ENCODE measurements around the gene RAB11B.
"Not testable (repeated sequence)": the region's sequence is repeated elsewhere in the genome, so short reads cannot be mapped to it uniquely, and the experiment has no call there.

Gene RAB11B

DNA sequence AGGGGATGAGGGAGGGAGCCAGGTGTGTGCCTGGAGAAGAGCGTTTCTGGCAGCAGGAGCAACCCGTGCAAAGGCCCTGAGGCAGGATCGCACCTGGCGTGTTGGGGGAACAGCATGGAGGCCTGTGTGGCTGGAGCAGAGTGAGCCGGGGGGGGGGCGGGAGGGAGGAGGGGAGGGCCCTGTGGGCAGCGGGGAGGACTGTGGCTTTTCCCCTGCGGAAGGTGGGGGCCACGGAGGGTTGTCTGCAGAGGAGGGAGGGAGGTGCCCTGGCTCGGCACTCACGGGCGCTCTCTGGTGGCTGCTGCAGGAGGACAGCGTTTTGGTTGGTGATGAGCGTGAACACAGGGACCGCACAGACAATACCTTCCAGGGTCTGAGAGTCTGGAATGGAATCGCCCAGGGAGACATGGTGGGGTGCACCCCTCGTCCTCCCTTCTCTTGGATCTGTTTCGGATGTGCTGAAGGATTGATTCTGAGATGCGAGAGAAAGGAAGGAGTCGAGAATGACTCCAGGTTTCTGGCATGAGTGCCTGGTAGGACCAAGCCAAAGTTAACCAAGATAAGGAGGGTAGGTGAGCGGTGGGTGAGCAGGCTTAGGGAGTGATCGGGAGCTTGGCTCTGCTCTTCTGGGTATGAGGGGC lies 6.5 kb downstream of the RAB11B start:
- peak; percentile 70 for DNase-seq

DNA sequence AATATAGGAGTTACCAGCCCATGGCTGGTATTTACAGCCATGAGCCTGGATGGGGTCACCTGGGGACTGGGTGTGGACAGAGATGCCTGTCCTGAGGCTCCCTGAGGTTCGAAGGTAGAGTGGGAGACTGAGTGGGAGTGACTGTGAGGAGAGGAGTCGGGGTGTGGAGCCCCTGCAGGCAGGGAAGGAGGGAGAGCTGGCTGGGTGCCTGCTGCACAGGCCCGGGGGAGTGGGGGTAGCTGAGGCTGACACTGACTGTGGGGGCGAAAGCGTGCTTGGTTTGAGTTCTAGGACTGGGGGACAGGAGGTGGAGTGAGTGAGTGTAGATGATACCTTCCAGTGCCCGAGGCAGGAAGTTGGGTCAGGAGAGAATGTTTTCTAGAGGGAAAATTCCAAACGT lies 7.1 kb downstream of the RAB11B start:
- DNase-seq: no peak

DNA sequence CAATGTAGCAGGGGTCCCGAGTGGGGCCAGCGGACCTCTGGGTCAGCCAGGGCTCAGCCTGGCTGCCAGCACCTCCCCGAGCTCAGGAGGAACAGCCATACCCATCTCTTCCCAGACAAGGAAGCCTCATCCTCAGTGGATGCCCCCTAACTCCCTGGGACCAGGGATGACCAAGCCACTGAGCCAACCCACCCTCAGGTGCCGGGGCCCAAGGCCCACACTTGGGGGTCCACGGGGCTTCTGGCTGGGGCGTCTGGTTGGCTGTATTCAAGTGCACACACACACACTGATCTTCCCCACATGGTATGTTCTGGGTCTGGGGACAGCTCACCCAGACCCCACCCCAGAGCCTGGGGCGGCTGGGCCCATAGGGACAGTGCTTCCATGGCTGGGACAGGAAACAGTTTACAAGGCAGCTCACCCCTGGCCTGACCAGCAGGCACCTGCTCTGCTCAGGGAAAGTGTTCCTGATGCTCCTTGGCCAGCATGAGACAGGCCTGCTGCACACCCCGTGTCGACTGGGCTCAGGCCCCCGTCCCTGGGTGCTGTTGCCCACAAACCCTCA lies 7.7 kb downstream of the RAB11B start:
- DNase-seq: no peak

DNA sequence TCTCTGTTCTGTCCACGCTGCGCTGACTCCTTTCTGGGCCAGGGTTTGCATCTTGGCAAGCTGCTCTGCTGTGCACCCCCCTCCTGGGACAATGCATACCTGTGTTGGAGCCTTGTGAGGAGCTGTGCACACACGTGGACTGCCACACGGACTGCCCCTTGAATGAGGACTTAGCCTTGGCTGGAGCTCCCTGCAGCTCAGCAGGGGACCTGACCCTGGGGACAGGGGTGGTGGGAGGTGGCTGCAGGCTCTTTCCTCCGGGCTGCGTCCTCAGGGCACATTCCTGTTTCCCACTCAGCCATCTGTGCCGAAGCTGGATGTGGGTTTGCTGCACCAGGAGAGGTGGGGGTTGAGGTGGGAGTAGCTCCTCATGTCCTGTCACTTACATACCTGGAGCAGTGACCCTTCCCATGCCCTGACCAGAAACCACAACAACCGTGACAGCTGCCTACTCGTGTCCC lies 8.2 kb downstream of the RAB11B start:
- DNase-seq: no peak

DNA sequence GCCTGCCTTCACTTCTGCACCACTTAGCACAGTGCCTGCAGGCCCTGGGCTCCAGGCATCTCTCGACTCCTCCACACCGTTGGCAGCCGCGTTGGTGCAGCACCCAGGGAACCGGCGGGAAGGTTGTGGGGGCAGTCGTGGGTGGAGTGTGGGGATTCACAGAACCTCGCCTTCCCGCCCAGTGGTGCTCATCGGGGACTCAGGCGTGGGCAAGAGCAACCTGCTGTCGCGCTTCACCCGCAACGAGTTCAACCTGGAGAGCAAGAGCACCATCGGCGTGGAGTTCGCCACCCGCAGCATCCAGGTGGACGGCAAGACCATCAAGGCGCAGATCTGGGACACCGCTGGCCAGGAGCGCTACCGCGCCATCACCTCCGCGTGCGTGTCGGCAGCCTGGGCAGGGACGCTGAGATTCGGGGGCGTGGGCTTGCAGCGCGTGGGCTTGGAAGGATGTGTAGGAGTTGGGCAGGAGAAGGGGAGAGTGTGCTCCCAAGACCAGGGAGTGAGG lies 9.6 kb downstream of the RAB11B start:
- DNase-seq: no peak

DNA sequence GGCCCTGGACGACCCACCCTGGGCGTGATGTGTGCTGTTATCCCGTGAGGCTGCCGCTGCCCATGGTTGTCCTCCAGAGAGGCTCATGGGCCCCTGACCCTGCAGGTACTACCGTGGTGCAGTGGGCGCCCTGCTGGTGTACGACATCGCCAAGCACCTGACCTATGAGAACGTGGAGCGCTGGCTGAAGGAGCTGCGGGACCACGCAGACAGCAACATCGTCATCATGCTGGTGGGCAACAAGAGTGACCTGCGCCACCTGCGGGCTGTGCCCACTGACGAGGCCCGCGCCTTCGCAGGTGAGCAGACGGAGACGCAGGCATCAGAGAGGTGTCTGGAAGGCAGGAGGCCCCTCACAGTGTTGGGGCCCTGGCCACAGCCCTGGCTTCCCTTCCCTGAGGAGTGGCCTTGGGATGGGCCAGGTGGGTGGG lies 11.8 kb downstream of the RAB11B start:
- no peak for DNase-seq

DNA sequence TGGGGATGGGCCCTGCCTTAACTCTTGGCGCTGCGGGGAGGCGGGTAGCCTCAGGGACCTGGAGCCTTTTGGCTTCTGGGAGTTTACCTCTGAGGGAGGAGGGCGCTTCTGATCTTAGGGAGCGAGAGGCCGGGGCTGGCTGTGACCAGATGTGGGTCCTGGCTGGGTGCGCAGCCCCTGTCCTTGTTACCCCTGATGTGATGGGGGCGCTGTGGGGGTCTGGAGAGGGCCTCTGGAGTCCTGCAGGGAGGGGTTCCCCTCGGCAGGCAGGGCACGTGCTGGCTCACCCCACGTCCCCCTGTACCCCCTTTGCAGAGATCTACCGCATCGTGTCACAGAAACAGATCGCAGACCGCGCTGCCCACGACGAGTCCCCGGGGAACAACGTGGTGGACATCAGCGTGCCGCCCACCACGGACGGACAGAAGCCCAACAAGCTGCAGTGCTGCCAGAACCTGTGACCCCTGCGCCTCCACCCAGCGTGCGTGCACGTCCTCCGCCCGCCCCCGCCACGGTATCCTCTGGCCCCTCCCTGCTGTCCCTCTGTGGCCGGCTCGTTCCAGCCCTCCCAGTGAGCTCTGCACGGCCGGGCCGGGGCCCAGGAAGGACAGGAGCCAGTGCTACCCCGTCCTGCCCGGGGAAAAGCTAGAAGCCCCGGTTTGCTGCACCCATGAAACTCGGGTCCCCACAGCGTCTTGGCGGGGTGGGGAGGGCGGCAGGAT lies 13.1 kb downstream of the RAB11B start:
- DNase-seq: no peak

DNA sequence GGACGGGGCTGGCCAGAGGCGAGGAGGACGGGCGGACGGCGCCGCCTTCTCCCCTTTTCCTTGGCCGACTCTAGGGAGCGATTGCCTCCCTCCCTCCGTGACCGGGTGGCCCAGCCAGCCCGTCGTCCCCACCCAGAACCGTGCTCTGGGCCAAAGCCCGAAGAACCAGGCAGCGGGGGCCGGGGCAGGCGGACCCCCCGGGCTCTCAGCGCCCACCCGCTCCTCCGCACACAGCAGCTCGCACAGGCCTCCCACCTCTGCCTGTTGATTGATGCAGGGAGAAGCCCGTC lies 13.6 kb downstream of the RAB11B start:
- DNase-seq: no peak

DNA sequence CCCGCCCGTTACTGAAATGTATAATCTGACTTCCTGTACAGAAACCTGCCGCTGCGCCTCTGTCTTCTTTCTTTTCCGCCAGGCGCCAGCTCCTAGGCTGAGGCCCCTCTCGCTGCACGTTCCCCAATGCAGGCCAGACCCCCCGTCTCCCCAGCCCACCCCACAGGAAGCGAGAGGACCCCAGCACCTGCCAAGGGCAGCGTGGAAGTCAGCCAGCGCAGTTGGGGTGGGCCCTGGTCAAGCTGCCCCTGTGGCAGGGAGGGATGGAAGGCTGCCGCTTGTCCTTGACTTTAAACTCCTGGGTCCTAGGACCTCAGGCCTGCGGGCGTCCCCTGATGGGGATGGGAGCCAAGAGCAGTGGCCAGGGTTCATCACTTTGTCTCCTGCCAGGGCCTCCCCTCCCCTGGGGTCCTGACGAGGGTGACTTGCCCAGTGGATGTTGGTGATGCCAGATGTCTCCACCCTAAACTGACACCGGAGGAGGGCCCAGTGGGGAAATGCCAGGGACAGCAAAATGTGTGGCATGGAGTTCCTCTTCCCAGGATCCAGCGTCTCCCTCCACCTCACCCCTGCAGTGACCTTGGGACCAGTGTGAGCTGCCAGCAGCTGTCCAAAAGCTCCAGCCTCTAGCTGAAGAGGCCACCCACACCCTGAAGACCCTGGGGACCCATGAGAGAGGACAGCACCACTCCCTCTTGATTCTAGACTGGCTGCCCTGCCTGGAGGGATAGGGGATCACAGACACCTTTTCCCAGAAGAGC lies 14.4 kb downstream of the RAB11B start:
- DNase-seq: no peak

DNA sequence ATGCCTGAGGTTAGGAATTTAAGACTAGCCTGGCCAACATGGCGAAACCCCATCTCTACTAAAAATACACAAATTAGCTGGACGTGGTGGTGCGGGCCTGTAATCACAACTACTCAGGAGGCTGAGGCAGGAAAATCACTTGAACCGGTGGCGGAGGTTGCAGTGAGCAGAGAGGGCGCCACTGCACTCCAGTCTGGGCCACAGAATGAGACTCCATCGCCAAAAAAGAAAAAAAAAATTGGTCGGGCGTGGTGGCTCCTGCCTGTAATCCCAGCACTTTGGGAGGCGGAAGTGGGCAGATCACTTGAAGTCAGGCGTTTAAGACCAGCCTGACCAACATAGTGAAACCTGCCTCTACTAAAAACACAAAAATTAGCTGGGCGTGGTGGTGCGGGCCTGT lies 20.6 kb downstream of the RAB11B start:
- not testable (repeated sequence) for DNase-seq

DNA sequence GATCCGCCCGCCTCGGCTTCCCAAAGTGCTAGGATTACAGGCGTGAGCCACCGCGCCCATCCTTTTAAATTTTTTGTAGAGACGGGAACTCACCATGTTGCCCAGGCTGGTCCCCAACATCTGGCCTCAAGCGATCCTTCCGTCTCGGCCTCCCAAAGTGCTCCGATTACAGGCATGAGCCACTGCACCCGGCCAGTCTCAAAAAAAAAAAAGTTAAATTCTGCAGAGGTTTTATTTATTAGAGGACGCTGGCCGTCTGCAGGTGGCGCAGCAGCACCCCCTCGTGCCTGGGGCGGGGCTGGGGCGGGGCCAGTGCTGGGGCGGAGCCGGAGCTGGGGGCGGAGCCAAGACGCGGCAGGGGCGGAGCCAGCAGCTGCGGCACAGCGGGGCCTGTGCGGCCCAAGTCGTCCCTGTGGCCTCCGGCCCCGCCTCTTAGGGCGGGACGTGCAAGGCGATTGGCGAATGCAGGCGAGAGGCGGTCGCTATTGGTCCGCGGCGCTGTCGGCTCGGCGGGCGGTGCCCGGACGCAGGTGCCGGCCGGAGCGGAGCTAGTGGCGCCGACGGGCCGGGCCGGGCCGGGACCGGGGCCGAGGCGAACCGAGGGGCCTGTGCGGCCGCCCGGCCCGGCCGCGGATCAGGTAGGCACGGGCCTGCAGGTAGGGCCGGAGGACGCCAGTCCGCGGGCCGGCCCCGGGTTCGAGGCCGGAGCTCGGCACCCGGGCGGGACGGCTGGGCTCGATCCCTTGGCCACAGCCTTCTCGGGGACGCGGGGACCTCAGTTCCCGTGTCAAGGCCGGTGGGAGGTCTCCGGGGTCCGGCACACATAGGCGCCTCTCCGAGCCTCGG lies 22.8 kb downstream of the RAB11B start, which contains the start of gene MARCHF2:
TSS of gene MARCHF2 (plus strand) at position 523 of the 846 bp plus-strand sequence. CDS start 8,536 bp downstream, outside the sequence.
- peak; percentile 98 for DNase-seq

DNA sequence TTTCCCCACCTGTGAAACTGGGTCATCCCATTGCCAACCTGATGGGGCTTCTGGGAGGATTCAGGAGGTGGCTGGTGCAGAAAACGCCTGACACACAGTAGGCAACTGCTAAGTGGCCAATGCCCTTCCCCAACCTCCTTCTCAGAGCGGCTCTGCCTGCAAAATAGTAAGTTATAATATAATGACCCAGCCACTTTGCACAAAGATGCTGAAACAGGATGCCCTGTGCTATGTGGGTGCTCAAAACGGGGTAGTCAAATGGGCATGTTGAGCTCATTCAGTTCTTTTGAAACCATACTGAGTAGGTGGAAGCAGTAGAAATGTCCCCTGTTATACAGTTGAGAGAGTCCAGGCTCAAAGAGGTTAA lies 23.5 kb downstream of the RAB11B start:
- DNase-seq: no peak

DNA sequence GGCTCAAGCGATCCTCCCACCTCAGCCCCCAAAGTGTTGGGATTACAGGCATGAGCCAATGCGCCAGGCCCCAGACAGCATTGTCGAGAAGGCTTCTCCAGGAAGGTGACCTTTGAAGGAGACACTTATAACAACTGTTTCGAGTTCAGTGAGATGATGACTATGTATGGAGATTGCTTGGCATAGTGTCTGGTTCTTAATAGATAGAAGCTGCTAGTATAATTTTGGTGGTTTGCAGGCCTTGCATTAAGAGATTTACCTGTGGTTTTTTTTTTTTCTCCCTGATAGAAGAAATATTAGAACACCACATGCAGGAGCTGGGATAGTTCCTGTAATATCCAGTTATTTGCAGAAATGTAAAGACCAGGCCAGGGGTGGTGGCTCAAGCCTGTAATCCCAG lies 26.6 kb downstream of the RAB11B start:
- no peak for DNase-seq

DNA sequence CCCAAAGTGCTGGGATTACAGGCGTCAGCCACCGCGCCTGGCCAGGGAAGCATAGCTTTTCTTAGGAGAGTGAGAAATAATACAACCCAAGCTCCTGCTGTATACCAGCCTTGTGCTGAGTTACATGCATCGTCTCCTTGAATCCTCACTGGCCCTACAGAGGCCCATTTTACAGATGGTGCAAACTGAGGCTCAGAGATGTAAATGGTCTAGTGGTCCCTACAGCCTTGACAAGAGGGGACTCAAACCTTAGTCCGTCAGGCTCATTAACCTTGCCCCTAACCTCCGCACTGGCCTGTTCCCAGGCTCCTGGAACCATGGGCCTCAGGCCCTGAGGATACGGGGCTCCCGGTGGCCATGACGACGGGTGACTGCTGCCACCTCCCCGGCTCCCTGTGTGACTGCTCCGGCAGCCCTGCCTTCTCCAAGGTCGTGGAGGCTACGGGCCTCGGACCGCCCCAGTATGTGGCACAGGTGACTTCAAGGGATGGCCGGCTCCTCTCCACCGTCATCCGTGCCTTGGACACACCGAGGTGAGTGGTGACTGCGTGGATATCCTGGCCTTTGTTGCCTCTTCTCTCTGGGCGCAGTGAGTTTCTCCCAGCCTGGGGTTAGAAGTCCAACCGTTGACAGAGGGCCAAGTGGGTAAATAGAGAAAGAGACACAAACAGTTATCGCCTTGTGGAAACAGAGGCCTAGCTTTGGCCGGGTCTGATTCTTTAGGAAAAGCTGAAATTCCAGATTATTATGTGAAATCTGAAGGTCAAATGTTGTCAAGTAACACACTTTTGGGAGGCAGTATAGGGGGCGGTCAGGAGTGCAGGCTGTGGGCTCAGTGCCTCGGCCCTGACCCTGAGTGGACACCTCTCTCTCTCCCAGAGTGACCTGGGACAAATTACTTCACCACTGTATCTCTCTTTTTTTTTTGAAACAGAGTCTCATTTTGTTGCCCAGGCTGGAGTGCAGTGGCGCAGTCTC lies 31.6 kb downstream of the RAB11B start:
- DNase-seq: no peak

DNA sequence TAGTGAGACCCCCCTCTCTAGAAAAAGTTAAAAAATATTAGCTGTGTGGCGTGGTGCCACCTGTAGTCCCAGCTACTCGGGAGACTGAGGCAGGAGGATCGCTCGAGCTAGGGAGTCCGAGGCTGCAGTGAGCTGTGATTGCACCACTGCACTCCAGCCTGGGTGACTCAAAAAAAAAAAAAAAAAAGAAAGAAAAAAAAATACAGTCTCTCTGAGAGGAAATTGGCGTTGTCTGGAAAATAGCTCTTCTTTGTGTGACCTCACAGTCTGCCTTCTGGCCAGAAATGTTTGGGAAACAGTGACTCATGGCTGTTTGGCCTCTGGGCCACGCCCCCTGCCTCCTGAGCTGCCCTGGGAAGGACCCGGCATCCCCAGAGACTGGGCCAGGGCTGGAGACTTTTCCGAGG lies 33.7 kb downstream of the RAB11B start:
- DNase-seq: peak; percentile 18

DNA sequence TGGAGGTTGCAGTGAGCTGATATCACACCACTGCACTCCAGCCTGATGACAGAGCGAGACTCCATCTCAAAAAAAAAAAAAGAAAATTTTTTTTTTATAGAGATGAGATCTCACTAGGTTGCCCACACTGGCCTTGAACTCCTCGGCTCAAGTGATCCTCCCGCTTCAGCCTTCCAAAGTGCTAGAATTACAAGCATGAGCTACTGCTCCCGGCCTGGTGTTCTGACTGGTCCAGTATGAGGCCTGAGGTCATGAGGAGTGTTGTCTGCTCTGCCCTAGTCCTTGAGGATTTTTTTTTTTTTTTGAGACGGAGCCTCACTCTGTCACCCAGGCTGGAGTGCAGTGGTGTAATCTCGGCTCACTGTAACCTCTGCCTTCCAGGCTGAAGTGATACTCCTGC lies 35.2 kb downstream of the RAB11B start:
- not testable (repeated sequence) for DNase-seq

DNA sequence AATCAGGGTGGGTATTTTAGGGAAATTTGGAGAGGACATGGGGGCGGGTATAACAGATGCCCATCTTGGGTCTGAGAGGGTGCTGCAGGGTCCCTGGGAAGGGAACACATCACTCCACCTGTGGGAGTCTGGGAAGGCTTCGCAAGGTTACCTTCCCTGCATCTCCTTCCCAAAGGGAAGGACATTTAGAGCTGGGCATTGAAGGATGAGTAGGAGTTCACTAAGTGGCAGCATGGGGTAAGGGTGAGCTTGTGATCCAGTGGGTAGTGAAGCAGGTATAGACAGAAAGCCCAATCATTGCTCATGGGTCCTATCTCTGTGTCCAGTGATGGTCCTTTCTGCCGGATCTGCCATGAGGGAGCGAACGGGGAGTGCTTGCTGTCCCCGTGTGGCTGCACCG lies 36.1 kb downstream of the RAB11B start:
- no peak for DNase-seq

DNA sequence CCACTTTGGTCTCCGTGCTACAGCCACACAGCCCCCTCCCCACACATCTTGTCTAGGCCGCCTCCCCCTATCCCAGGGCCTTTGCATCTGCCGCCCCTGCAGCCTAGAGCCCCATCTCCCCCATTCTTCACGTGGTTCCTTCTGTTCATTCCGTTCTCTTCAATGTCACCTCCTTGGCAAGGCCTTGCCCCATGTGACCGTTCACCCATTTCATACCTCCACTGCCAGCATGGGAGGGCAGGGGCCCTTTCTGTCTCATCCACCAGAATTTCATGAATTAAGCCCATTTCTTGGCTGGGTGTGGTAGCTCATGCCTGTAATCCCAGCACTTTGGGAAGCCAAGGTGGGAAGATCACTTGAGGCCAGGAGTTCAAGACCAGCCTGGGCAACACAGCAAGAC lies 38.9 kb downstream of the RAB11B start:
- no peak for DNase-seq

DNA sequence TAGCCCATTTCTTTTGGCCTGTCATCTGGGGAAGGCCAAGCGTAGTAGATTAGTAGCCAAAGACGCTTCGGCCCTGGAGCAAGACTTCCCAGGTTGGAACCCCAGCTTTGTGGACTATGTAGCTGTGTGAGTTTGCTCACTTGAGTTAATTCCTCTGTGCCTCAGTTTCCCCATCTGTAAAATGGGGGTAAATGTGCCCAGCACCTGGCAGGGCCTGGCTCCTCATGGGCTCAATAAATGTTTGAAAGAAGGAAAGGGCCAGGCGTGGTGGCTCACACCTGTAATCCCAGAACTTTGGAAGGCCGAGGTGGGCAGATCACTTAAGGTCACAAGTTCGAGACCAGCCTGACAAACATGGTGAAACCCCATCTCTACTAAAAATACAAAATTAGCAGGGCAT lies 39.7 kb downstream of the RAB11B start:
- DNase-seq: no peak

DNA sequence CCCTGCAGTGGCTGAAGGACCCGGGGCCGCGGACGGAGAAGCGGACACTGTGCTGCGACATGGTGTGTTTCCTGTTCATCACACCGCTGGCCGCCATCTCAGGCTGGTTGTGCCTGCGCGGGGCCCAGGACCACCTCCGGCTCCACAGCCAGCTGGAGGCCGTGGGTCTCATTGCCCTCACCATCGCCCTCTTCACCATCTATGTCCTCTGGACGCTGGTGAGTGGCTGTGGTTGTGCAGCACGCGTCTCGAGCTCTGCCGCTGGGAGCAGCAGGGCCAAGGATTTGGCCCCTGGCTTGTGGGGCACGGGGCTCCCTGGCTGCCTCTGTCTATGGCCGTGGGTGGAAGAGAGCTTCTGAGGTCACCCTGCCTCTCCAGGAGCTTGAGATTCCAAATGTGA lies 40.5 kb downstream of the RAB11B start:
- DNase-seq: no peak

DNA sequence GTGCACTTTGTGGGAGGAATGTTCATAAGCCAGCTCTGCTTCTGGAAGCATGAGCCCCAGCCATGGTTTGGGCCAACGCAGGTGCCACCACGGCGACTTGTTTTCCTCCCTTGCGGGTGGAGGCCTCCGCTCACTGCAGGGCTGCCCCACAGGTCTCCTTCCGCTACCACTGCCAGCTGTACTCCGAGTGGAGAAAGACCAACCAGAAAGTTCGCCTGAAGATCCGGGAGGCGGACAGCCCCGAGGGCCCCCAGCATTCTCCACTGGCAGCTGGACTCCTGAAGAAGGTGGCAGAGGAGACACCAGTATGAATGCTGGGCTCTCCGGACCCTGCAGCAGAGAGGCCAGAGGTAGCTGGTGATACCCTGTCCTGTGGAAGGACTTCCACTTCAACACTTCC lies 48.1 kb downstream of the RAB11B start:
- no peak for DNase-seq
